A673 (cell line): ENCODE measurements around the gene CFAP20DC.
"Not testable (repeated sequence)": the region's sequence is repeated elsewhere in the genome, so short reads cannot be mapped to it uniquely, and the experiment has no call there.

Experiments used
- CTCF ChIP-seq: fragments of 300-800, 200-600 bp; sonication (generic); conservative IDR thresholded peaks from 2 replicates; pipeline ENCODE4 v1.5.1; 2017; ENCODE audit warnings: low read depth, mild to moderate bottlenecking, antibody characterized with exemption, low read length, moderate library complexity, mixed read lengths
- EZH2 ChIP-seq: fragments of 200-600 bp; sonication (generic); IDR thresholded peaks from 2 replicates; pipeline ENCODE4 v1.6.1; 2017; ENCODE audit warnings: borderline replicate concordance, low read depth, mild to moderate bottlenecking, mixed read lengths, antibody characterized with exemption, low read length; ENCODE audit not compliant: poor library complexity, severe bottlenecking

DNA sequence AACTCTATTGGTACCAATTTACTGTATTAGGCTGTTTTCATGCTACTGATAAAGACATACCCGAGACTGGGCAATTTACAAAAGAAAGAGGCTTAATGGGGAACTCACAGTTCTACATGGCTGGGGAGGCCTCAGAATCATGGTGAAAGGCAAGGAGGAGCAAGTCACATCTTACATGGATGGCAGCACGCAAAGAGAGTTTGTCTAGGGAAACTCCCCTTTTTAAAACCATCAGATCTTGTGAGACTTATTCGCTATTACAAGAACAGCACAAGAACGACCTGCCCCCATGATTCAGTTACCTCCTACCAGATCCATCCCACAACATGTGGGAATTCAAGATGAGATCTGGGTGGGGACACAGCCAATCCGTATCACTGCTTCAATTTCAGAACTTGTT lies 154.1 kb downstream of the CFAP20DC start:
- not testable (repeated sequence) for TF ChIP-seq CTCF, EZH2
